Choroid plexus epithelial cell (primary cell): ENCODE results near the gene RAB40B.
"Not testable (repeated sequence)": the region's sequence is repeated elsewhere in the genome, so short reads cannot be mapped to it uniquely, and the experiment has no call there.

ENCODE experiments used
- DNase-seq: peaks from one replicate; pipeline ENCODE4 v3.0.0-alpha.2; 2010; ENCODE audit warnings: low read depth
- H3K4me3 ChIP-seq: 2 replicates; pipeline ENCODE4 v1.5.1; 2011; ENCODE audit warnings: low read depth, mild to moderate bottlenecking, control low read depth, low read length, moderate library complexity
- CTCF ChIP-seq: conservative IDR thresholded peaks from 2 replicates; pipeline ENCODE4 v1.5.1; 2011; ENCODE audit warnings: low read depth, mild to moderate bottlenecking, control low read depth, inconsistent platforms, low read length, moderate library complexity

The RAB40B gene

DNA sequence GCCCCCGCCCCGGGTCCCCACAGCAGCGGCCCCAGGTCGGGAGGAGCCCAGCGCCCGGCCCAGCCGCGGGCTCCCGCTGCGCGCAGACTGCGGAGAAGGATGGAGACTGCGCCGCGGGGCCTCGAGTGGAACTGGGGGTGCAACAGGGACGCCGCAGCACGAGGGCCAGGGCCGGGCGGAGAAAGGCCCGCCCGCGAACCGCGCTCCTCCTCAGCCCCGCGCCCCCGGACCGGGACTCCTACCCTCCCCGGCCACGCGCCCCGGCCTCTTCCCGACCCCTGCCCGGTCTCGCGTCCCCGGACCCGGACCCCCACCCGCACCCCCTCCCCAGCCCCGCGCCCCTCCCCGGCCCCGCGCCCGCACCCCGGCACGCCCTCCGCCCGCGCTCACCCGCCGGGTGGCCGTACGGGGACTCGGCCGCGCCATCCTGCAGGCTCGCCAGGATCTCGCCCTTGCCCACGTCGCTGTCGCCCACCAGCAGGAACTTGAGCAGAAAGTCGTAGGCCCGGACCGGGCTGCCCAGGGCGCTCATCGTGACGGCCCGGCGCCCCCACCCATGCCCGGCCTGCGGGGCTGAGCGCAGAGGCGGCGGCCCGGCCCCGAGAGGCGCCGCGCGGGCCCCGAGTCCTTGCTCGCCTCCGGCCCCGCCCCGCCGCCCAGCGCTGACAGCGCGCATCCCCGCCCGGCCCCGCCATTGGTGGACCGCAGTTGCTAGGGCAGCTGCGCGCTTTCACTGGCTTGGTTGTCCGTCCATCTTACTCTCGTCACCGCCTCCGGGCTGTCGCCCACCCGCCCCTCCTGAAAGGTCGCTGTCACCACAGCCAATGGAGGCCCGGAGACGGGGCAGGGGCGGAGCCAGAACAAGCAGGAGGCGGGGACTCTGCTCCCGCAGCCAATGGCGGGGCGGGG lies at the start of gene RAB40B:
Gene RAB40B (minus strand): TSS at position 634 of the 909 bp plus-strand sequence. CDS start 102 bp downstream, at position 532.
- peak within 1 kb of the TSS; percentile 75 for H3K4me3 ChIP-seq

DNA sequence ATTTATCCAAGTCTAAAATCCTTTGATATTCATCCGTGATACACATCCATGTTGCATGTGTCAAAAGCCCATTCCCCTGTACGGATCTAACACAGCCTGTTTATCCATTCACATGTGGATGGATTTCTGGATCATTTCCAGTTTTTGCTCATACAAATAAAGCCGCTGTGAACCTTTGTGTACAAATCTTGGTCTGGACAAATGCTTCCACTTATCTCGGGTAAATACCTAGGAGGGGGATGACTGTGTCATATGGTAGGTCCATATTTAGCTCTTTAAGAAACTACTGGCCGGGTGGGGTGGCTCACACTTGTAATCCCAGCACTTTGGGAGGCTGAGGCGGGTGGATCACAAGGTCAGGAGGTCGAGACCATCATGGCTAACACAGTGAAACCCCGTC lies 47.0 kb upstream of the RAB40B start:
- DNase-seq, result no peak
- TF ChIP-seq CTCF, result no peak
- H3K4me3 ChIP-seq, result no peak overlapping the region

More for the DNA sequence above, at the start of gene RAB40B:
- TF ChIP-seq CTCF, result no peak
- peak; percentile 99 for DNase-seq

DNA sequence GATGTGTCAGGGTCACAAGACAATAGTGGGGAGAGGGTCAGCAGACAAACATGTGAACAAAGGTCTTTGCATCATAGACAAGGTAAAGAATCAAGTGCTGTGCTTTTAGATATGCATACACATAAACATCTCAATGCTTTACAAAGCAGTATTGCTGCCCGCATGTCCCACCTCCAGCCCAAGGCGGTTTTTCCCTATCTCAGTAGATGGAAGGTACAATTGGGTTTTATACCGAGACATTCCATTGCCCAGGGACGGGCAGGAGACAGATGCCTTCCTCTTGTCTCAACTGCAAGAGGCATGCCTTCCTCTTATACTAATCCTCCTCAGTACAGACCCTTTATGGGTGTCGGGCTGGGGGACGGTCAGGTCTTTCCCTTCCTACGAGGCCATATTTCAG lies 46.2 kb upstream of the RAB40B start:
- not testable (repeated sequence) for H3K4me3 ChIP-seq, DNase-seq

- H3K4me3 ChIP-seq, result no peak overlapping the region
- TF ChIP-seq CTCF, result no peak
- DNase-seq, result no peak
These were observed 45.1 kb upstream of the RAB40B start for GRCh38 chr17:82743344-82744219.

GRCh38 chr17:82740906-82741759 lies 42.6 kb upstream of the RAB40B start:
- no peak overlapping the region for H3K4me3 ChIP-seq
- TF ChIP-seq CTCF, result no peak
- no peak for DNase-seq

DNA sequence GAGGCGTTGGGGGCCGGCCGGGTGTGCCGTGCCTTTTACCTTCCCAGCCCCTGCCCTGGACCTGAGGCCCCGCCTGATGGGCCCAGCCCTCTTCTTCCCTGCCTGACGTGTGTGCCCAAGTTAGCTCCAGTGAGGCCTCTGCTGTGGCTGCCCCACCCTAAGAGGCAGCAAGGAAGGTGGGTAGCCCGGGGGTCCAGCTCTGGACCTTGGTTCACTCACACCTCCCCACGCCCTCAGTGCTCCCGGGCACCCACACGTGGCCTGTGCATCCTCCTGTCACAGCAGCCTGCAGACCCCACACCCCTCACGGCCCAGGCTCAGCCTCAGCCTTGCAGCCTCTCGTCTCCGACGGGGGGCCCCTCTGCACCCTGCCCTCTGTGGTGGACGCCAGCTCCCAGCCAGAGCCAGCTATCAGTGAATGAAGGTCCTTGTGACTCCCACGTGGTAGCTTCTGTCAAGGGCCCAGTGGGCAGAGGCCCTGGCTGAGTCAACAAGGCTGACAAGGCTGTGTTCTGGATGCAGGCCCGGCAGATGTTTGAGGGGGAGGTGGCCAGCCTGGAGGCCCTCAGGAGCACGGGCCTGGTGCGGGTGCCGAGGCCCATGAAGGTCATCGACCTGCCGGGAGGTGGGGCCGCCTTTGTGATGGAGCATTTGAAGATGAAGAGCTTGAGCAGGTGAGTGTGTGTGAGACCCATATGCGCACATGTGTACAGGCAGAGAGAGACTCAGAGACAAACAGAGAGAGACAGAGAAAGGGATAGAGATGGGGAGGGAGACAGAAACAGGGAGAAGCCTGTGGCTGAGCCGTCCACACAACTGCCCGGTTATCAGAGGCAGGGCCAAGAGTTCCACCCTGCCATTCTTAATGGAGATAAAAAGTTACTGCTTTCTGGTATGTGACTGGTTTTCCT lies 39.7 kb upstream of the RAB40B start:
- no peak for TF ChIP-seq CTCF
- no peak for DNase-seq
- no peak overlapping the region for H3K4me3 ChIP-seq
